Neutrophil (primary cell): Measurements from ENCODE around the gene DEPDC1.
"Not testable (repeated sequence)": the region's sequence is repeated elsewhere in the genome, so short reads cannot be mapped to it uniquely, and the experiment has no call there.

Experiments used
- H3K27ac ChIP-seq: fragments of 200-600 bp; sonication (generic); 2 replicates; pipeline ENCODE4 v1.5.1; 2016; ENCODE audit warnings: mild to moderate bottlenecking, moderate library complexity
- H3K27me3 ChIP-seq: fragments of 200-600 bp; sonication (generic); 2 replicates; pipeline ENCODE4 v1.6.0; 2016; ENCODE audit warnings: mild to moderate bottlenecking
- H3K36me3 ChIP-seq: fragments of 200-600 bp; sonication (generic); 2 replicates; pipeline ENCODE4 v1.5.1; 2017
- H3K4me1 ChIP-seq, 2 experiments: fragments of 200-600 bp in 1 of 2; sonication (generic) in 1 of 2; 1 replicate in 1 of 2; 2 replicates in 1 of 2; pipeline versions ENCODE4 v1.5.1 to v1.6.1; 2013 to 2016; ENCODE audit warnings: low read depth in 1 of 2, low read length in 1 of 2, mild to moderate bottlenecking in 1 of 2, moderate library complexity in 1 of 2; ENCODE audit not compliant: control insufficient read depth in 1 of 2, insufficient read depth in 1 of 2
- H3K4me3 ChIP-seq, 2 experiments: fragments of 200-600 bp in 1 of 2; sonication (generic) in 1 of 2; 1 replicate in 1 of 2; 2 replicates in 1 of 2; pipeline ENCODE4 v1.5.1; 2013 to 2016; ENCODE audit warnings: low read depth in 1 of 2, low read length in 1 of 2, mild to moderate bottlenecking in 1 of 2, moderate library complexity in 1 of 2
- H3K9me3 ChIP-seq: fragments of 200-600 bp; sonication (generic); 2 replicates; pipeline ENCODE4 v1.5.1; 2016
- CTCF ChIP-seq: fragments of 200-600 bp; sonication (generic); IDR thresholded peaks from 2 replicates; pipeline ENCODE4 v1.5.1; 2016; ENCODE audit warnings: antibody characterized with exemption

Gene DEPDC1

GRCh38 chr1:68485431-68486022, 11.4 kb downstream of the DEPDC1 start:
- H3K36me3 ChIP-seq: peaks cover 40% of the 10 kb centered on the region
- TF ChIP-seq CTCF: no peak
- H3K4me3 ChIP-seq: no peak overlapping the region
- H3K4me1 ChIP-seq: no peaks in the 10 kb centered on the region
- no peaks in the 10 kb centered on the region for H3K27me3 ChIP-seq
- H3K9me3 ChIP-seq: no peaks in the 10 kb centered on the region
- H3K27ac ChIP-seq: no peak overlapping the region

GRCh38 chr1:68484618-68485017, 12.3 kb downstream of the DEPDC1 start:
- no peak for TF ChIP-seq CTCF
- Histone ChIP-seq H3K9me3 (no peaks in the 10 kb centered on the region), H3K4me1 (no peaks in the 10 kb centered on the region), H3K27me3 (no peaks in the 10 kb centered on the region), H3K36me3 (peaks cover 47% of the 10 kb centered on the region), H3K4me3 (no peak overlapping the region), H3K27ac (no peak overlapping the region)

GRCh38 chr1:68481041-68481440, 15.8 kb downstream of the DEPDC1 start:
- no peak overlapping the region for H3K4me3 ChIP-seq
- no peaks in the 10 kb centered on the region for H3K27me3 ChIP-seq
- no peak for TF ChIP-seq CTCF
- no peak overlapping the region for H3K27ac ChIP-seq
- H3K4me1 ChIP-seq: no peaks in the 10 kb centered on the region
- H3K36me3 ChIP-seq: peaks cover 51% of the 10 kb centered on the region
- no peaks in the 10 kb centered on the region for H3K9me3 ChIP-seq

GRCh38 chr1:68479501-68479900, 17.4 kb downstream of the DEPDC1 start:
- Histone ChIP-seq H3K27me3 (no peaks in the 10 kb centered on the region), H3K4me3 (no peak overlapping the region), H3K36me3 (peaks cover 43% of the 10 kb centered on the region), H3K27ac (no peak overlapping the region), H3K9me3 (no peaks in the 10 kb centered on the region), H3K4me1 (no peaks in the 10 kb centered on the region)
- TF ChIP-seq CTCF: no peak

- Histone ChIP-seq H3K4me3 (no peak overlapping the region), H3K36me3 (peaks cover 40% of the 10 kb centered on the region), H3K27ac (no peak overlapping the region), H3K4me1 (no peaks in the 10 kb centered on the region), H3K9me3 (no peaks in the 10 kb centered on the region), H3K27me3 (no peaks in the 10 kb centered on the region)
- no peak for TF ChIP-seq CTCF
These were observed 18.2 kb downstream of the DEPDC1 start for GRCh38 chr1:68478662-68479061.

GRCh38 chr1:68476626-68477025, 20.3 kb downstream of the DEPDC1 start:
- not testable (repeated sequence) for H3K4me3 ChIP-seq, H3K27me3 ChIP-seq, H3K9me3 ChIP-seq, H3K4me1 ChIP-seq, H3K27ac ChIP-seq
- H3K36me3 ChIP-seq: peaks cover 34% of the 10 kb centered on the region
